ENCODE results near the gene CDH3. TPM values are rescaled to one million over a fixed set of nuclear protein-coding genes. Genes with fewer than 3 reads are reported as not detected.

Gene CDH3
- total and polyA plus RNA-seq, 3 donors from 2014 or later = 3.0 to 8.2 (median 5.4) TPM

DNA sequence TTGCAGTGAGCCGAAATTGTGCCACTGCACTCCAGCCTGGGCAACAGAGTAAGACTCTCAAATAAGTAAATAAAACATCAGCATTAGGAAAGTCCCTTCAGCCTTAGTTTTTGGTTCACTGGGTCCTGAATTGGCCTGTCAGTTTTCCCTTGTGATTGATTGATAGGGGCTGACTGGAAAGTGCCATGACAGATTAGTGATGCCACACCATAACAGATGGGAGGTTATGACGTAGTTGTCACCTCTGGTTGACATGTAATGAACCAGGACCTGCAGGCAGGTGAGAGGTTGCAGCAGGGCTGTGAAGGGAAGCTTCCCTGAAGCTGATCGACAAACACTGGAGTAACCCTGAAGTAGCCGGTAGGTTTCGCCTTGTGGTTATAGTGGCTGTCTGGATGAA, 41.8 kb downstream of the CDH3 start:
- DNase-seq = no peak
- Histone ChIP-seq H3K4me1 (no peaks in the 10 kb centered on the region), H3K36me3 (ENCODE audit: low read depth, missing control alignments) (no peaks in the 10 kb centered on the region), H3K9me3 (no peaks in the 10 kb centered on the region), H3K27ac (no peak overlapping the region), H3K4me3 (no peak overlapping the region), H3K27me3 (no peaks in the 10 kb centered on the region)
- 92 to 94% methylated on average over 5 of the region's 5 CpGs for WGBS, 2 donors
- intact Hi-C loops (cut with DNase I; ENCODE audit: low total_unique reads) = no loop called here
- TF ChIP-seq POLR2A (IDR thresholded peaks at IDR 0.05) = no peak
- TF ChIP-seq, protein P1, sequence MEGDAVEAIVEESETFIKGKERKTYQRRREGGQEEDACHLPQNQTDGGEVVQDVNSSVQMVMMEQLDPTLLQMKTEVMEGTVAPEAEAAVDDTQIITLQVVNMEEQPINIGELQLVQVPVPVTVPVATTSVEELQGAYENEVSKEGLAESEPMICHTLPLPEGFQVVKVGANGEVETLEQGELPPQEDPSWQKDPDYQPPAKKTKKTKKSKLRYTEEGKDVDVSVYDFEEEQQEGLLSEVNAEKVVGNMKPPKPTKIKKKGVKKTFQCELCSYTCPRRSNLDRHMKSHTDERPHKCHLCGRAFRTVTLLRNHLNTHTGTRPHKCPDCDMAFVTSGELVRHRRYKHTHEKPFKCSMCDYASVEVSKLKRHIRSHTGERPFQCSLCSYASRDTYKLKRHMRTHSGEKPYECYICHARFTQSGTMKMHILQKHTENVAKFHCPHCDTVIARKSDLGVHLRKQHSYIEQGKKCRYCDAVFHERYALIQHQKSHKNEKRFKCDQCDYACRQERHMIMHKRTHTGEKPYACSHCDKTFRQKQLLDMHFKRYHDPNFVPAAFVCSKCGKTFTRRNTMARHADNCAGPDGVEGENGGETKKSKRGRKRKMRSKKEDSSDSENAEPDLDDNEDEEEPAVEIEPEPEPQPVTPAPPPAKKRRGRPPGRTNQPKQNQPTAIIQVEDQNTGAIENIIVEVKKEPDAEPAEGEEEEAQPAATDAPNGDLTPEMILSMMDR (IDR thresholded peaks at IDR 0.05) = no peak

DNA sequence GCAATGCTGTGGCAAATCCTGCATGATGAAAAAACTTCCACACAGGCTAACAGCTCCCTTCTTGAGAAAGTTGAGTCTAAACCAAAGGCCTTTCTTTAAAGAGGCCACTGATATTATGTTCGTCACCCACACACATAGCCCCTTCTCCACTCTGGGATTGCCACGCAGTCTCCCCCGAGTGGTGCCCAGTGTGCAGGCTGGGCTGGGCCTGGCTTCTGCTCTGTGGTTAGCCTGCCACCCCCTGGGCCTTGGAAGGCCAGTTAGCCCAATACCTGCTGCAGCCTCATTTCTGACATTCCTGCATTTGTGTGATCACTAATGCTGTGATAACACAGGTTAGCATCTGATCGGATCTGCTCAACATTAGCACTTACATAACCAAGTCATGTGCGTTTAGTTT, 44.8 kb downstream of the CDH3 start:
- Histone ChIP-seq H3K27me3 (no peaks in the 10 kb centered on the region), H3K4me1 (no peaks in the 10 kb centered on the region), H3K36me3 (ENCODE audit: low read depth, missing control alignments) (no peaks in the 10 kb centered on the region), H3K4me3 (no peak overlapping the region), H3K9me3 (no peaks in the 10 kb centered on the region), H3K27ac (no peak overlapping the region)
- intact Hi-C loops (cut with DNase I; ENCODE audit: low total_unique reads) = no loop called here
- TF ChIP-seq POLR2A (IDR thresholded peaks at IDR 0.05) = no peak
- TF ChIP-seq, protein P1 (IDR thresholded peaks at IDR 0.05) = no peak
- DNase-seq = no peak
- WGBS, 2 donors = 81 to 84% methylated on average over 5 of the region's 5 CpGs

DNA sequence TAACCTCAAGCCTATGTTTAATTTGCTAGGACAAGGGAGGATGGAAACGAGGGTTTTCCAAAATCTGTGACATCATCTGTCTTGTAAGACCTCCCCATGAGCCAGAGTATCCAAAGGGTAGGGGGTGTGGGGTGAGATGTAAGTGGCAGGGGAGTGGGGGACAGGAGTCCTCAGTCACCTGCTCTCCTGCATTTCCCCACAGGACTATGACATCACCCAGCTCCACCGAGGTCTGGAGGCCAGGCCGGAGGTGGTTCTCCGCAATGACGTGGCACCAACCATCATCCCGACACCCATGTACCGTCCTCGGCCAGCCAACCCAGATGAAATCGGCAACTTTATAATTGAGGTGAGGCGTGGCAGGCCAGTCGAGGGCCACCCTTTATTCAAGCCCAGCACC, 50.5 kb downstream of the CDH3 start:
- no peak overlapping the region for H3K4me3 ChIP-seq
- no peak for DNase-seq
- no peaks in the 10 kb centered on the region for H3K36me3 ChIP-seq (ENCODE audit: low read depth, missing control alignments)
- no peaks in the 10 kb centered on the region for H3K27me3 ChIP-seq
- intact Hi-C loops (cut with DNase I; ENCODE audit: low total_unique reads) = no loop called here
- H3K9me3 ChIP-seq = no peaks in the 10 kb centered on the region
- TF ChIP-seq, protein P1 (IDR thresholded peaks at IDR 0.05) = no peak
- no peak for TF ChIP-seq POLR2A (IDR thresholded peaks at IDR 0.05)
- WGBS, 2 donors = 82 to 88% methylated on average over 10 to 11 of the region's 11 CpGs
- H3K27ac ChIP-seq = no peak overlapping the region
- no peaks in the 10 kb centered on the region for H3K4me1 ChIP-seq

DNA sequence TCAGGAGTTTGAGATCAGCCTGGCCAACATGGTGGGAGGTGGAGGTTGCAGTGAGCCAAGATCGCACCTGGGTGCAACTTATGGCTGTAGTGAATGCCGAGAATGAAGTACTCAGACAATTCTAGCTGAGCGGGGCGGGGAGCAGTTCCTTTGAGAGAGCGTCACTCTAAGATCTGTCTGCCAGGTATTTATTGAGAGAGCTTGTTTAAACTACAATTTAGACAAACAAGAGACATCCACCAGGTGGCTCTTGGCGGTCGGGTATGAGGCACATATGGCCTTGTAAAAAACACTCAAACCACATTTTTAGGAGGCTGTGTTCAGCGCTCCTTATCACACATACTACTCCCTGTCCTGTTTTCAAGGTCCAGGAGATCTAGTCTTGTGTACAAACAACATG, 51.4 kb downstream of the CDH3 start:
- Histone ChIP-seq H3K4me3 (no peak overlapping the region), H3K36me3 (ENCODE audit: low read depth, missing control alignments) (no peaks in the 10 kb centered on the region), H3K4me1 (no peaks in the 10 kb centered on the region), H3K27me3 (no peaks in the 10 kb centered on the region), H3K27ac (no peak overlapping the region), H3K9me3 (no peaks in the 10 kb centered on the region)
- WGBS, 2 donors = 59 to 65% methylated on average over 8 of the region's 8 CpGs
- intact Hi-C loops (cut with DNase I; ENCODE audit: low total_unique reads) = no loop called here
- TF ChIP-seq, protein P1 (IDR thresholded peaks at IDR 0.05) = no peak
- no peak for TF ChIP-seq POLR2A (IDR thresholded peaks at IDR 0.05)
- DNase-seq = no peak

DNA sequence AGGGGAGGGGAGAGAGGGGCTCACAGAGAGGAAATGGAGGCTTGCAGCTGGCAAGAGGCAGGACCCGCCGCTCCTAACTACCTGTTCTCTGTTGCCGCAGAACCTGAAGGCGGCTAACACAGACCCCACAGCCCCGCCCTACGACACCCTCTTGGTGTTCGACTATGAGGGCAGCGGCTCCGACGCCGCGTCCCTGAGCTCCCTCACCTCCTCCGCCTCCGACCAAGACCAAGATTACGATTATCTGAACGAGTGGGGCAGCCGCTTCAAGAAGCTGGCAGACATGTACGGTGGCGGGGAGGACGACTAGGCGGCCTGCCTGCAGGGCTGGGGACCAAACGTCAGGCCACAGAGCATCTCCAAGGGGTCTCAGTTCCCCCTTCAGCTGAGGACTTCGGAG, 53.0 kb downstream of the CDH3 start:
- H3K9me3 ChIP-seq = no peaks in the 10 kb centered on the region
- no peak overlapping the region for H3K4me3 ChIP-seq
- peak; percentile 44 for DNase-seq
- TF ChIP-seq, protein P1 (IDR thresholded peaks at IDR 0.05) = no peak
- TF ChIP-seq POLR2A (IDR thresholded peaks at IDR 0.05) = no peak
- no peaks in the 10 kb centered on the region for H3K27me3 ChIP-seq
- intact Hi-C loops (cut with DNase I; ENCODE audit: low total_unique reads) = no loop called here
- 64 to 78% methylated on average over 22 to 23 of the region's 23 CpGs for WGBS, 2 donors
- no peaks in the 10 kb centered on the region for H3K4me1 ChIP-seq
- no peaks in the 10 kb centered on the region for H3K36me3 ChIP-seq (ENCODE audit: low read depth, missing control alignments)
- H3K27ac ChIP-seq = no peak overlapping the region
